NCI-H82 (cell line): Measurements from ENCODE around the gene PPP1R7.
A peak's percentile ranks its signal among the peaks of the same experiment; 100 is the strongest.

Experiments
- DNase-seq: peaks from one replicate; lab custom pipeline; 2025; lab: John Stamatoyannopoulos, UW

The PPP1R7 gene

DNA sequence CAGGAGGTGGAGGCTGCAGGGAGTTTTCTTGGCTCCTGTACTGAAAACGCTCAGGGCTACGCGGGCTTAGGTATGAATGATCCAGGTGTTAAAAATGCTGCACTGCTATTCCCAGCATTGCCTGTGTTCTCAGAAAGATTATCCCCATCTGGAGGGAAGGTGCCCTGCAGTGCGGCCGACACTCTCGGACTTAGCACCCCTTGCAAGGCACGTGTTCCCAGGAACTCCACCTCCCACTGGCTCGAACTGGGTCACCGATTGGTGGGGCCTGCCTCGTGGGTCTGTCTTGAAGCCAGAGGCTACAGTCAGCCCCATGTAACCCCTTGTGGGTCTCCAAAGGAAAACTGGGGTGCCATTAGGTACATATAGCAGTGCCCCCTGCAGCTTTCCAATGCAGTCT, 63.9 kb downstream of the PPP1R7 start:
- no peak for DNase-seq

DNA sequence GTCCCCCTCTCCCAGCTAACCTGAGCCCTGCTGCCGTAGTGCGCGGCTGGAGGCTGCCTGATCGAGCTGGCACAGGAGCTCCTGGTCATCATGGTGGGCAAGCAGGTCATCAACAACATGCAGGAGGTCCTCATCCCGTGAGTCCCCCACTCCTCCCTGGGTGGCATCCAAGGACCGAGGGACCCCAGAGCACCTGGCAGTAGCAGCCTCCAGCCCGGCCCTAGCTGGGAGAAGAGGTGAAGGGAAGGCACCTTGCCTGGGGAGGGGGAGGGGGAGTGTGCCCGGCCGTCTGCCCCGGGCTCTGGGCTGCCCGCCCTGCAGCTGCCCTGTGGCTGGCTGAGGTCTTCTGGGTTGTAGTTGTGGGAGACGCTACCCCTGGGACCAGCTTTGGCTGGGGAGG, 64.5 kb downstream of the PPP1R7 start:
- DNase-seq = no peak

DNA sequence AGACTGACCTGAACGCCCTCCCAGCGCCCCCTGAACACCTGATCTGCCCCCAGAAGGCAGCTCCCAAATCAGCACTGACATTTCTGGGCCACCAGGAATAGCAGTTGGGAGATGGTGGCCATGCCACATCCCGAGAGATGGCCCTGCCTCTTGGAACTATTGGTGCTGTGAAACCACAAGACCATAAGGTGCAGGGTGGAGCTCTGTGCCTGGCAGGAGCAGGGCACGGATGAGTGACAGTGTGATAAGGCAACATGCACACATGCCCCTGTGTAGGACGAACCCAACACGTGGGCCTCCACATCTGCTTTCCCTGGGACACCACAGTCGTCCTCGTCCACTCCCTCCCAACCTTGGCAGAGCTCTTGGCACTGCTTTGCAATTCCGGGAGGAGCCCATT, 65.2 kb downstream of the PPP1R7 start:
- no peak for DNase-seq

GRCh38 chr2:241216211-241216761, 66.0 kb downstream of the PPP1R7 start:
- DNase-seq = no peak

DNA sequence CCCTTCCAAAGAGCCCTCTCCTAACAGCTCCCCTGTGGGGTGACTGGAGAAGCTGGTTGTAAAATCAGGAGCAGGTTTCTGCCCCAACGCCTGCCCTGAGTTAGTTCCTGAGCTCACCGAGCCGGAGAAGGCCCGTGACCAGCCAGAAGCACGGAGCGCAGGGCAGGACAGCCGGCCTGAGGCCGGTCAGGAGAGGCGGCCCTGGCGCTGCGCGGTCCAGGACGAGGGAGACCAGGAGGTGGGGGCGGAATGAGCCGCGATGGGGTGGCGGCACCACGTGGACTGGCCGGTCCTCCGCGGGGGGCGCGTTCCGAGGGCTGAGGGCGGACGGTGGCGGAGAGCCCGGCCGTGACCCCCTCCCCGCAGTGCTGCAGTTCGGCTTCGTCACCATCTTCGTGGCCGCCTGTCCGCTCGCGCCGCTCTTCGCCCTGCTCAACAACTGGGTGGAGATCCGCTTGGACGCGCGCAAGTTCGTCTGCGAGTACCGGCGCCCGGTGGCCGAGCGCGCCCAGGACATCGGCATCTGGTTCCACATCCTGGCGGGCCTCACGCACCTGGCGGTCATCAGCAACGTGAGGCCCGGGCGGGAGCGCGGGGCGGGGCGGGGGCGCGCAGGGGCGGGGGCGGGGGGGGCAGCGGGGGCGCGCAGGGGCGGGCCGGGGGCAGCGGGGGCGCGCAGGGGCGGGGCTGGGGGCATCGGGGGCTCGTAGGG, 67.2 kb downstream of the PPP1R7 start:
- DNase-seq = peak; percentile 70

- peak; percentile 61 for DNase-seq
Observed at GRCh38 chr2:241218131-241219029, 68.1 kb downstream of the PPP1R7 start.

DNA sequence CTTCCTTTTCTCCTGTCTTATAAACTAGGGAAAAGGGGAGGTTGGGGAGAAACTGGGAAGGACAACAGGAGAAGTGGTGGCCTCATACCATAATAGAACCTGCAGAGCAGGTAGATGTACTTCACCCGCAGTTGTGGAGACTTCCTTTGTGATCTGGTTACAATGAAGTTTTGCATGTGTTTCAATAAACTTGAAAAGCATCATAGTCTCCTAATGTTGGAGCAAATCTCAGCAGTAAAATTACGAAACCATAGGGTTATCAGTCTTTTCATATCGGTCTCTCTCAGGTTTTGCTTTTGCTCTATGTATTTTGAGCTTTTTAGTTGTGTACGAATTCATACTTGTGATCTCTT, 68.7 kb downstream of the PPP1R7 start:
- DNase-seq = no peak

GRCh38 chr2:241219856-241220356, 69.6 kb downstream of the PPP1R7 start:
- no peak for DNase-seq

- DNase-seq = no peak
Observed at GRCh38 chr2:241223211-241224017, 73.1 kb downstream of the PPP1R7 start.

DNA sequence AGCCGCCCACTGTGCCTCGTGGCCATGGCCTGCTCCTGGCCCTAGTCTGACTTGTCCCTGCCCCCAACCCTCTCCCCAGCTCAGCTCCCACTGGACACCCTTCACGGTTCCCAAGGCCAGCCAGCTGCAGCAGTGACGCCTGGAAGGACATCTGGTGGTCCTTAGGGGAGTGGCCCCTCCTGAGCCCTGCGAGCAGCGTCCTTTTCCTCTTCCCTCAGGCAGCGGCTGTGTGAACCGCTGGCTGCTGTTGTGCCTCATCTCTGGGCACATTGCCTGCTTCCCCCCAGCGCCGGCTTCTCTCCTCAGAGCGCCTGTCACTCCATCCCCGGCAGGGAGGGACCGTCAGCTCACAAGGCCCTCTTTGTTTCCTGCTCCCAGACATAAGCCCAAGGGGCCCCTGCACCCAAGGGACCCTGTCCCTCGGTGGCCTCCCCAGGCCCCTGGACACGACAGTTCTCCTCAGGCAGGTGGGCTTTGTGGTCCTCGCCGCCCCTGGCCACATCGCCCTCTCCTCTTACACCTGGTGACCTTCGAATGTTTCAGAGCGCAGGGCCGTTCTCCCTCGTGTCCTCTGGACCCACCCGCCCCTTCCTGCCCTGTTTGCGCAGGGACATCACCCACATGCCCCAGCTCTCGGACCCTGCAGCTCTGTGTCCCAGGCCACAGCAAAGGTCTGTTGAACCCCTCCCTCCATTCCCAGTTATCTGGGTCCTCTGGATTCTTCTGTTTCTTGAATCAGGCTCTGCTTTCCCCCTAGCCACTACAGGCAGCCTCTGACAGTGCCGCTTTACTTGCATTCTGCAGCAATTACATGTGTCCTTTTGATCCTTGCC, 74.0 kb downstream of the PPP1R7 start:
- DNase-seq = peak; percentile 35

DNA sequence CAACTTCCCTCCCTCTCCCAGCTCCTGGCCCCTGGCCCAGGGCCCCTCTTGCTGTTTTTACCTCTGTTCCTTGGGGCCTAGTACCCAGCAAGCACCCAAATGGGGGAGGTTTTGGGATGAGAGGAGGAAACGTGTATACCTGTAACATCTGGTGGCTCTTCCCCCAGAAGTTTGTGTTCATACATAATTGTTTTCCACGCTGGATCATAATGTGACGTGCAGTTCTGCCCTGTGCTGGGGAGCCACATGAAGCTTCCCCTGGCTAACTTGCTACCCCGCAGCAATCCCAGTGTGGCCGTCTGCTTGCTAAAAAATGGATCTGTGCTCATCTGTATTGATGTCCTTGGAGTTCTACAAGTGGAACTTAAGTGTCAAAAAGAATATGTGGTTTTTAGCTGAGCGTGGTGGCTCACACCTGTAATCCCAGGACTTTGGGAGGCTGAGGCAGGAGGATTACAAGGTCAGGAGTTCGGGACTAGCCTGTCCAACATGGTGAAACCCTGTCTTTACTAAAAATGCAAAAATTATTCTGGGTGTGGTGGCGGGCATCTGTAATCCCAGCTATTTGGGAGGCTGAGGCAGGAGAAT, 74.7 kb downstream of the PPP1R7 start:
- DNase-seq = no peak

DNA sequence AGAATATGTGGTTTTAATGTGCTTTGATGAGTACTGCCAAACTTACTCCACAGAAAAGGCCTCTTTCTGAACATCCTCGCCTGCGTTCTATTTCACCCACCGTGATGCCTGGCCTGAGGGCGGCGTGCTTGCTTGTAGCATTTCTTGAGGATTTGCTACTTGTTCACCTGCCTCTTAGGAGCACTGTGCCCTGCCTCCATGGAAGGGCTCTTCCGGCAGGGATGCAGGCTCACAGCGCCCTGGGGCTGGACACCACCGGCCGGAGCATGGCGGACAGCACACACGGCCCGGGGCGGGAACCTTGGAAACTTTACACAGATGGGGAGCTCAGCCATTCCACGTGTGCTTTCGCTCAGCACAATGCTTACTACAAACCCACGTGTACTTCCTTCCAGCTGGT, 75.3 kb downstream of the PPP1R7 start:
- DNase-seq = no peak

GRCh38 chr2:241225983-241226382, 75.7 kb downstream of the PPP1R7 start:
- DNase-seq = no peak

DNA sequence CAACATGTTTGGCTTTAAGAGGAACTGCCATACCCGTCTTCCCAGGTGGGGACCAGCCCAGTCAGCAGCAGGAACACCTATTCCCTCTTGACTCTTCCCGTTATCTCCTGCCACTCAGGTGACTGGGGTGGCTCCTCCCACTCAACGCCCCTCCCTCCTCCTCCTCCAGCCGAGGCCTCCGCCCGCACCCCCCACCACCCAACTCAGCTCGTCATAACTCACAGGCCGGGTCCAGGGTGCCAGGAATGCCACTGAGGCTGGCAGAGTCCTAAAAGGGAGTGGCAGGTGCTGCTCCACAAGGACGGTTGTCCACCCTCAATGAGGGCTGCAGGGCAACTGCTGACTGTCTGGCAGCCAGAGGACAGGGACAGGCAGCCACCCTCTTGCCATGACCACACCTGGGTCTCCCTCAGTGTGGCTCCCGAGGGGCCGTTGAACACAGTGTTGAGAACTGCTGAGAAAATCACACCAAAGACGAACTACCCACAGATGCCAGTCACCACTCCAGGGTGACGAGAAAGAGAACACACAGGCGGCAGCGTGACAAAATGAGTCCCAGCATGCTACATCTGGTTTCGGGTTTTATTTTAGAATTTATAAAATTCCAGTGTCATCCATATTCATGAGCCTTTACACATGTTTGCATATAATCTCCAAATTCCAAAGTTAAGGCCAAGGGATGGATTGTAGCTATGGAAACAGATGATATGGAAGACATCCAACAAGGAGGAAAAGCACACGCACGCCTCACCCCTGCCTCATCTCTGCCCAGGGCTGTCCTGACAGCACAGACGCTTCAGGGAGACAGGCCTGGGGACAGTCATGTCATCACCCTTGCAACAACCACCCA, 76.7 kb downstream of the PPP1R7 start:
- DNase-seq = no peak

DNA sequence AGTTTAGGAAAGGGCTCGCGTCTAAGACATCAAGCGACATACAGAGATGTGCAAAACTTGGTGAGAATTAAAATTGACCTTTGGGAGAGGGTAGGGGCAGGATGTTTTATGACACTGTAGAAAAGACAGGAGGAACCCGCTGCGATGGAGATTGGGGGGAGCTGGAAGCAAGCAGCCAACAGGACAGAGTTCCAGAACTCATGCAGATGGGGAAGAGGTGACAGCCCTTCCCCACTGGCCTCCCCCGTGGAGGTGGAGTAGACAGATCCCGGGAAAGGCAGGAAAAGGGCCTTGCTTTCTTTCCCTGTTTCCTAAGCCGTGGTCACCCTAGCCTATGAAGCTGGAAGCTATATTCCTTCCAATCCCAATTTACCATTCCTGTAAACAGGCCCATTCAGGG, 77.3 kb downstream of the PPP1R7 start:
- no peak for DNase-seq

DNA sequence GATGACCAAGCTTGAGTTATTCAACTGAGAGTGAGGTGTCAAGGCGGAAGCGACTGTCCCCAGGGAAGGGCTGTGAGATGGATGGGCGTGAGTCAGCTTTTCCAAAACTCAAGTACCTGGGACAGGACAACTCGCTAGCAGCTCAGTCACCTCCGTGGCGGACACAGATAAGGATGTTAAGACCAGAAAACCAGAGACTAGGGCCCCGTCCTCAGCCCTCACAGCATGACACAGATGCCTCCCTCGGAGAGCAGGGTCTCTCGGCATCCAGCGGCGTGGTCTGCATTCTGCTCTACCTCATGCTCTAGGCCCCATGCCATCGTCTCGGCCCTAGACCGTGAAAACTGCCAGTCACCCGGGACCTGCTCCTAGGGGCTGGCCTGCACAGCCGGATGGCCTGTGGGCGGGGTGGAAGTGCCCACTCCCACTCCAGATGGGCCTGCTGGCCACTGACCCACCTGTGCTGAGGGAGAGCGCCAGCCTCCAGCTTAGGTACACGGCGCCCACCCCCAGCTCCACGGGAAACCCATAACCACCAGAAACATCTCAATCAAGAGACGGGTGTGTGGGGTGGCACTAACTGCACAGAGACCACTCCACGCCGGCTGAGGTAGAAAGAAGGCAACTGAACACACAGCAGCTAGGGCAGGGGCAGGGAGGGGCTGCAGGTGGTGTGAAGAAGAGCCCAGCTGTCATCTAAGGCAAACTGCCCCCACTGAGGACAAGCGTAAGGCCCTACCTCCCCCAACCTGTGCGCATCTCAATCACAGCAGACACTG, 78.0 kb downstream of the PPP1R7 start:
- DNase-seq = no peak

- no peak for DNase-seq
Observed at GRCh38 chr2:241228860-241229516, 78.7 kb downstream of the PPP1R7 start.

- DNase-seq = no peak
Observed at GRCh38 chr2:241229563-241230401, 79.5 kb downstream of the PPP1R7 start.
